Glomerular visceral epithelial cell (primary cell): ENCODE data around the gene NUAK2.

Source experiments
- DNase-seq: peaks from one replicate; pipeline ENCODE4 v3.0.0-alpha.2; 2016; ENCODE audit errors: extremely low spot score

Gene NUAK2

DNA sequence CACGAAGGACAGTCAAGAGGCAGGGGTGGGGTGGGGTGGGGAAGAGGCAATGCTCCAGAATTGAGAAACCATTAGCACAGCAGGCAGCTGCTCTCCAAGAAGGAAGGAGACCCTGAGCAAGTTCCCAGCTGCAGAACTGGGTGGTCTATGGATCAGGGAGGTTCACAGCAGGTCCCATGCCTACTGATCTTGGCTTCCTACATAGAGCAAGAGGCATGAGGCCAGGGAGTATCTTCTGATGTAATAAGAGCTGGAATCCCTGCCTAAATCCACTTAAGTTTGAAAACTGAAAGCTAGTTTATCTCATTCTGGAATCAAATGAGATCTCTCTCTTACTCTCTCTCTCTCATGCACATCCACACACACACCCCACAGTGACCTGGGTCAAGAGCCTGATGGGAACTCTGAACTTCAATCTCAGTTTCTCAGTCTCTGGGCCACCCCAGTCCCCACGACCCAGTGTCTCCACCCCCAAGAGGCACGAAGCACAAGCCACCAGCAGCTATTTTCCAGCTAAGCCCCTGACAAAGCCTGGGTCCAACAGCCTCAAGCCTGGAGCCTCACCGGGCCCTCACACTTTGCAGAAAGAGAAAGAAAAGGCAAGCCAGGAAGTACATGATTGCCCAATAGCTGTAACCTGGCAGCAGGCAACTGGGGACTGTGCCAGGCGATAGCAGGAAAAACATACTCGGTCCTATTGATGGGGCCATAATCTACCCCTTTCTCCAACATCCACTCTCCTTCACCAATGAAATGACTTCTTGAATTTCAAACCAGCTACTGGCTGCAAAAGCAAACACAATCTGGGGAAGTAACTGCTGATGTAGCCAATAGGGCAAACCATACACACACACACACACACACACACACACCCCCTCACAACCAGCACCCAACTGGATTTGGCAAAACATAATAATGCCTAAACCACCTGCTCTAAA, 2.2 kb downstream of the NUAK2 start:
- DNase-seq, result peak; percentile 78

DNA sequence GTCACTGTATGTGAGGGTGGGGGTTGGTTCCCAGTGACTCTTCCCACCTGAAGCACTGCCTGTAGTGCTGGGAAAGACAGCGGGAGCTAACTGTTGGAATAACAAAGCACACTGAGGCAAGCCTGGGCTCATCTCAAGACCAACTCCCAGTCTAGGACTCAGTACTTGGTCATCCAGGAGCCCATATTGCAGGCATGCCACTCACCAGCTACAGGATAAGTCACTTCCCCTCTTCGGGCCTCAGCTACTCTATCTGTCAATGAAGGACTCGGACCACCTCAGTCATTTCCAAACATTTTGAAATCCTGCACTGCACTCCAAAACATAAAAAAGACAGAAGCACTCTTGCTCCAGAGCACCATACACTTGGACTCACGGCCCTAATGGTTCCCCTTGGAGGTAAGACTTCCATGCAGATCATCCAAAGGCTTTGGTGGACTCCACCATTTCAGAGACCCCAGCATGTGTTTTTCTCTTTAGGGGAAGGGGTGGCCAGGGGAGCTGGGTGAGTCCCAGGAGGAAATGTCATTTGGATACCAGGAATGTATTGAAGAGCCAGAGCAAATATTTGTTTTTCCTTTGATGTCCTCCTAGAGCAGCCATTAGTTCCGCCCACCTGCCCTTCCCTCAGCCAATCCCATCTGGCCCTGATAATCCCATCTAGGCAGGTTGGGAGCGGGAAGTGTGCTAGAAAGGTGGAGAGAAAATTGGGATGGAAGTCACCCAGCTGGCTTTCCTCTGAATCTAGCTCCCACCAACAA, 3.1 kb downstream of the NUAK2 start:
- peak; percentile 18 for DNase-seq

DNA sequence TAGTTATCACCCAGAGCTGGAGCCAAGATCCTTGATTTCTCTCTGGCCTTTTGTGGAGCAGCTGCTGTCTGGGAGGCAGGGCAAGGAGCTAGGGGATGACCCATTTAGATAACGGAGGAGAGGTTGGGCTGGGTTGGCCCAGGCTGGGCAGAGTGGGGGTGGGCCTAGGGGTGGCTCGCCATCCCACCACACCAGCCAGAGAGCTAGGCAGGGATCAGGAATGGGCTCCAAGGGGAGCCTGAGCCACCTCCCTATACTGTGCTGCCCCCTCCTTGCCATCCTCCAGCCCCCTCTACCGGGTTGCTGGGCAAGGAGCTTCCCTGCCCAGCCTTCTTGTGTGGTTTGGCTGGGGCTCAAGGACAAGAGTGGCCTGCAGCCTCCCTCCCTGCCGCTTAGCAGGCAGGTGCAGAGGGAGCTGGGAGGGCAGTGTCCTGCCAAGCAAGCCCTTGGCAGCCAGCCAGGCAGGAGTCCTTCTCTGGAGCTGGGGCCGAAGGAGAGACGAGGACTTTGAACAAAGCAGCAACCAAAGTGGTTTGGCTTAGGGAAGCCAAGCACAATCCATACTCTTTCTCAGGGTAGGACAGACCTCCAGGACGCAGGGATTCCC, 4.1 kb downstream of the NUAK2 start:
- DNase-seq, result peak; percentile 96

DNA sequence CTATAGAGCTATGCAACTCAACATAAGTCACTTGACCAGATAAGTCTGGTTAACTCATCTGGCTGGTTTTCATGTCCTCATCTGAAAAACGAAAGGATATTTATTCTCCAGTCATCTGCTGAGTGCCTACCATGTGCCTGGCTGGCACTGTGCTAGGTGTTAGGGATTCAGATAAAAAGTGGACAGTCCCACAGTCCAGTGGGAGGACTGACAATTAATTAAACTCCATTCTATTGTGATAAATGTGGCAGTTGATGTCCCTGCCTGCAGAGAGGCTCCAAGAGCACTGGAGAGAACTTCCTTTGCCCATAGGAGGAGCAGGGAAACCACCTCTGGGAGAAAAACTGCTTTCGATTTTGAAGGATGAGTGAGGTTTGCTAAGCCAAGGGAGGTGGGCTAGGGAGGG, 5.4 kb downstream of the NUAK2 start:
- peak; percentile 52 for DNase-seq

DNA sequence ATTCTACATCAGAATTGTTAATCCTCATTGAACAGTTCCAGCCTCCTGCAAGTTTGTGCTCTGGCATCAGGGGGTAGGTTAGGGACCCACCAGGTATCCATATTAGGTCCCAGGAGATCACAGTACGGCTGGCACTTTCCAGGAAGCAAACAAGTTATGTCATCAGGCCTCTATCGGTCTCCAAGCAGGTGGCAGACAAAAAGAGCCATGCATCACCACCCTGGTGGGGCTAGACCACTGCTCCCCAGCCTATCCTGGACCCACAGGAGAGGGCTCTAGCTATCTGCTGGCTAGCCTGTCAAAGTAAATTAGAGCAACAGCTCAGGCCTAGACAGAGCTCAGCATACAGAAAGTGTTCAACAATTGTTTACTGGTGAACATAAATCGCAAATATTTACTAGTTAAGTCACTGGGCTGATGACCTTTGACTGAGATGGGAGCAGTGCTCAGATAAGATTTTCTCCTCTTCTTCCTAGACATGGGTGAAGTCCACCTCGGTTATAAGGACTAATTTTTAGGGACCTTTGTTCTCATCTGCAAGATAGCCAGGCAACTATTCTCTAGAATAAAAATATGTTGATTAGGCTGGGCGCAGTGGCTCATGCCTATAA, 6.4 kb downstream of the NUAK2 start:
- no peak for DNase-seq

DNA sequence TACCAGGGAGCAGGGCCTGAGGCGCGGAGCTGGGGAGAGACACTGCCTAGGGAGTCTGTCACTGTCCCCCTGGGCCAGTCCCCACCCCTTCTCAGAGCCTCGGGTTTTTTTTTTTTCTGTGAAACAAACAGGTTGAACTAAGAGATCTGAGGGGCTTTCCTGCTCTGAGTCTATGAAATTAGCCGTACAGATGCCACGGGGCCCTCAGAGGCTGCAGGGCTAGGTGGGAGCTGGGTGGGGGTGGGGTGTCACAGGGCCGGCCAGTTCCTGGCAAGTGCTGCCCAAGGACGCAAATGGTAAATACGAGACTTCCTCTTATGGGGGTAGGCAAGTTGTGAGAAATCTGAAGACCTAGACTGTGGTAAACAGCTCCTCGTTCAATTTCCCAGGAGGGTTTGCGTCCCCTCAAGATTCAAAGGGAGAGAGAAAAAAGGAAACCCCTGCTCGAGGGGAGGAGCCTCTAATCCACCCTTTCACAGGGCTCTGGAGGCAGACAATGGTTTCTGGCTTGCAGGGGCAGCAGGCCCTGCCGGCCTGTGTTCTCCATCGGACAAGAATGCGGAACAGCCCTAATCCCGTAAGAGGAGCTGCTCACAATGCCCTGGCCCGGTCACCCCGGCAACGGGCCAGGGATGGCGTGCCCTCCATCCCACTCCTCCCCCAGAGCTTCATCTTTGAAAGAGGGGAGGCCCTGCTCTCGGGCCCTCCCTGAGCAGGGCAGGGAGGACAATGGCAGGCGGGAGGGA, 7.8 kb downstream of the NUAK2 start:
- no peak for DNase-seq

DNA sequence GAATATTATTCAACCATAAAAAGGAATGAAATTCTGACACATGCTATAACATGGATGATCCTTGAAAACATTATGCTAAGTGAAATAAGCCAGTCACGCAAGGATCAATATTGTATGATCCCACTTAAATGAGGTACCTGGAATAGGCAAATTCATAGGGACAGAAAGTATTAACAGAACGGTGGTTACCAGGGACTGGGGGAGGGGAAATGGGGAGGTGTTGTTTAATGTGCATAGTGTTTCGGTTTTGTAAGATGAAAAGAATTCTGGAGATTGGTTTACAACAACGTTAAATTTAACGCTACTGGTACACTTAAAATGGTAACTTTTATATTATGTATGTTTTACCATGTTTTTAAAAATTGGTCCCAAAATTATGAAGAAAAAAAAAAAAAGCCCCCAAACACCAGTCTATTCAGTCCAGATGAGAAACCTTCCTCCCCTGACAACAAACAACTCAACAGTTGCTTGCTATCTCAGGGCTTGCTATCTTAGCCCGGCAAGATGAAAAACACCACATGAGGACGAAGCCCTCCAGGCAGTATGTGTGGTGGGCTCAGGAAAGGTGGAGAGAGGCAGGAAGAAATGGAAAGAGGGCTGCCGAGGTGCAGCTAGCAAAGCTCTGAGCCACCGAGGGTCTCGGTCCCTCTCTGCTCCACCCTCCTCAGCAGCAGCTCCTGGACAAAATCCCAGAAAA, 8.5 kb downstream of the NUAK2 start:
- no peak for DNase-seq

DNA sequence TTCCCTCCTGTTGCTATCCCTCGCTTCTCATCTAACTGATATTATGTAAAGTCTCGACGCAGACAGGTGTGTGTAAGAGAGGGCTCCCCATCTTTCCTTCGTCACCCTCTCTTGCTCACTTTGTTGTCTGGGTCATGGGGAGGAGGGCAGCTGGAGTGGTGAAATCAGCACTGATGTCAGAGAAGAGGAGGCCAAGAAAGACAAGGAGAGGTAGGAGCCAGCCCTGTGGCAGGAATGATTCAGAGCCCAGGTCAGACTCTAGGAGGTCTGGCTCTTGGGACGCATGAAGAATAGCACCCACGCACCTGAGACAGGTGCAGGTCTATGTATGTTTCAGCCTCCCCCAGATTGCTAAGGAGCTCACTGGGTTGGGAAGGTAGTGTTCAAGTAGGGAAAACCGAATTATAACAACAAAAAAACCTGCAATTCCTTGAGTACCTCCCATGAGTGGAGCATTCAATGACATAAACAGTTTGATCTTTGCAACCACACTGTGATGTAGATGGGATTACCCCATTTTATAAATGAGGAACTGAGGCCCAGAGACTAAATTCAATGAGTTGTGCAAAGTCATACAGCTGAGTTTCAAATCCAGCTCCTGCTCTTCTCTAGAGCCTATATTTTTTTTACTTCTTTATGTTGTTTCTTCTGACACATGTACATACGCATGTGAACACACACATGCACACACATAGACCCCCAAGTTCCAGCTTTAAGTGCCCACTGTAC, 10.4 kb downstream of the NUAK2 start:
- no peak for DNase-seq

DNA sequence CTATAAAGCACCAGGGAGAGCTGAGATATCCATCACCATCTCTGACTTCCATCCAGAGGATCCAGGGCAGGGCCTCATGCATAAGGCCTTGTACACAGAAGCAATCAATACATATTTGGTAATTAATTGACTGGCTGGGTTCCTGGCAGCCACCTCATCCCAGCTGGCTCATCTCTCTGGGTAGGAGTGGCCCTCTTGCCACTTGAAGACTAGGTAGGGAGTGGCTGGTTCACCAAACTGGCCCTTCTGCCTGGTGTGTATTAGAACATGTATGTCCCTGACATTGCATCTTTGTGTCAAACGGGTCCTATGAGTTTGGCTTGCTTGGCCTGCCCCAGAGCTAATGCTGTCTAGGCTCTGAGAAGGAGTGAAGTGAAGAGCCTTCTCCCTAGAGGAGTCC, 11.8 kb downstream of the NUAK2 start:
- no peak for DNase-seq

DNA sequence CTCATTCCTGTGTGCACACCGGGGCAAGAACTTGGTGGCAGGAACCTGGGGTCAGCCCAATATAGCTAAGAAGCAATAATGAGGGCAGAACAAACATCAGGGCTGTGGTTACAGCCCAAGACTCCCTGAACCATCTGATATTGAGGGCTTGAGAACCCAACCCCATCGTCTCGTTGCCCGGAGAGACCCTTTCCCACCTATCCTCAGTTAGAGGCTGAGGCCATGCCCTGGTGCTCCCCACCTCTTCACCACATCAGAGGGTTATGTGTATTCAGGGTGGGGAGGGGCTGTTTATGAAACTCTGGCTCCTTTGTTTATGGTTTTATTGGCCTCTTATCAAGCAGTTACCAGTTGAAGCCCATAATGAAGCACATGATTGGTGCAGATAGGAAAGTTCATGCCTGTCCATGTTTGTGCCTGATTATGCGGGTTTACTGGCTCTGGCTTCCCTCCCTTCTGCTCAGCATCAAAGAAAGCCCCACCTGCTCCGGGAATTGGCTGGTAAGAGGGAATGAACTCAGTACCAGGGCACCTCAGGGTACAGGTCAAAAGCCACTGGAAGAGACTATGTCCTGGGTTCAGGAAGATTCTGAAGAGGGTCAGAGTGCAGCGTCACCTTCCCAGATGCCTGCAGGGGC, 14.5 kb downstream of the NUAK2 start:
- no peak for DNase-seq

DNA sequence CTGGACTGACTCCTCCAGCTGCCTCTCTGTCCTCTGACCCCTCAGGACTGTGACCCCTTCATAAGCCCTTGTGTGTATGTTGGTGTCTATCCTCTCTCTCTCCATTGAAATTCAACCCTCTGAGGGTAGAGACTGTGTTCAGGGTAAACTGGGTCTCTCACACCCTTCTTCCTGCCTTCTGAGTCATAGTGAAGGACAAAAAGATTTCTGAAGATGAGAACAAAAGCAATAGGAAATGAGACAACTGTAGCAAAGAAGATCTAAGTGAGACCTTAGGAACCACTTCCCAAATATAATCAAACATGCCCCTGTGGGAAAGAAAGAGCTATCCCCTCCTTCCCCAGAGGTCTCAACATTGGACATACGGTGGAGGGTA, 16.9 kb downstream of the NUAK2 start:
- no peak for DNase-seq

DNA sequence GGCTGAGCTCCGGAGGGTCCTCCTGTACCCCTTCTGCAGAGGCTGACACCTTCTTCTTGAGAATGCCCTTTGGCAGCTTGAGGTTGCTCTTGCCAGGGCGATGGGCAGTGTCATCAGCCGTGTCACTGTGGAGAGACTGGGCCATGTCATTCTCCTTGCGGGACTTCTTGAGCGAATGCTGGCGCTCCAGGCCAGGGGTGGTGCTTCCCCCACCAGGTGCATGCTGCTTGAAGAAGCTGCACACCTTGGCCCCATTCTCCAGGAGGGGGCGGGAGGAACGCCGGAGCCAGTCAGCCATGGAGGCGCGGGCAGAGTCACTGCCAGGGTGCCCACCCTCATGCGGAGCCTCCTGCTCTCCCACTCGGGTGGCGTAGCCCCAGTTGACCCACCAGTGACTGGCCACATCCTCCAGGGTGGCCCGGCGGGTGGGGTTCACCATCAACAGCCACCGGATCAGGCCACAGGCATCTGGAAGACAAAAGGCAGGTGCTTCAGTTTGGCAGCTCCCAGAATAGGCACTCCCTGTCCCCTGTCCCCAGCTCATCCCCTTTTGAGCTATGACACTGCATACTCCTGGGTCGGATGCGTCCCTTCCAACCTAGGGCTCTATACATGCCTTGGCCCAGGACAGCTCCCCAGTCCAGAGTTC, 17.4 kb downstream of the NUAK2 start:
- DNase-seq, result no peak

DNA sequence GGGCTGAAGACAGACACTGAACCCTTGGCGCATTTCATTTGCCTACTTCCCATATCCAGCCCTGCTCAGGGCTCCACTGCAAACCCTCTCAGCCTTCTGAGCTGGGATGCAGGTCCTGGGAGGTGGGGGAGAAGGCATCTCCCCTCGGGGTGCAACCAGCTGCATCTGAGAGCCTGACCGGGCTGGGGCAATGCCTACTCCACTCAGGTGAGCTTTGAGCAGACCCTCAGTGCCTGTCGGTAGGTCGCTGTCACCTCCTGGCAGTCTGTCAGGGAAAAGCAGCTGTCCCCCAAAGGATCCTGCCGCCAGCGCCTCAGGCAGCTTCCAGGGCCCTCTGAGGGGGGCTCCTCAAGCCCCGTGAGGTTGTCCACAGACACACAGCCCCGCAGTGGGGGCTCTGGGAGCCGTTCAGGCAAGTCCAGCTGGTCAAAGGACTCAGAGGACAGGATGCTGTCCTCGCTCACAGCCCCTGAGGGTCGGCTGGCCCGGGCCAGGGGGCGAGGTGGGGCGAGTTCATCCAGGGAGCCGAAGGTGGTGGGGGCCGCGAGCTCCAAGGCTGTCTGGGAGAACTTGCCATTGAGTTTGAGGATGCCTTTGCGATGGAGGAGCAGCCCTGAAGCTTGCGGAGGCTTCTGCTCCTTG, 18.2 kb downstream of the NUAK2 start:
- DNase-seq, result no peak

DNA sequence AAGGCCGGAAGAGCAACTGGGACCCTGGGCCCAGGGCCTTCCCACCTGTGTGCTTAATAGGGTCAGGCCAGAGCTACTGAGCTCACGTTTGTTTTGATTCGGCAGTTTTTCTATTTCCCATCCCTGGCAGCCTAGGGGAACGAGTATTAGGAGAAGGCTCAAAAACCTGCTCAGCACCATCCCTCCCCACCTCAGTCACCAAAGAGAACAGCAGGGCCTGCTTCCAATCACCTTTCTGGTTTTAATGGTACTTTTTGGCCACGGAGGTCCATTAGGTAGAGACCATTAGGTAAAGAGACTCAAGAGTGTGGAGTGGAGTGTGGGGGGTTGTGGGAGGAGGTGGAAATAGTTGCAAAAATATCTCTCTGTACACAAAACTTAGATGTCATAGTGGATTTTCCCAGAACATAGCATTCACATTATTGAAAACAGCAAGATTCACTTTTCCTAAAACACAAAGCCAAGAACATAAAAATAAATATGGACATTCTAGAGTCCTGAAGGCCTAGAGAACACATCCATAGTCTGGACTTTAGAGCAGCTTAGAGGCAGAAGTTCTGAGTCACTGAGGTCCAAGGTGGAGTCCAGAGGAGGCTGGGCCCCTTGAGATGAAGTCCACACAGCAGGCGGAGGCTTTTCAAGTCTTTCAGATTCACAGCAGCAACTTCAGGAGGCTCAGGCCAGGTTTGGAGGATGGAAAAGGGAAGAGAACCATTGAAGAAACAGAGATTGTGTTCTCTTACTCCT, 19.5 kb downstream of the NUAK2 start:
- peak; percentile 48 for DNase-seq

DNA sequence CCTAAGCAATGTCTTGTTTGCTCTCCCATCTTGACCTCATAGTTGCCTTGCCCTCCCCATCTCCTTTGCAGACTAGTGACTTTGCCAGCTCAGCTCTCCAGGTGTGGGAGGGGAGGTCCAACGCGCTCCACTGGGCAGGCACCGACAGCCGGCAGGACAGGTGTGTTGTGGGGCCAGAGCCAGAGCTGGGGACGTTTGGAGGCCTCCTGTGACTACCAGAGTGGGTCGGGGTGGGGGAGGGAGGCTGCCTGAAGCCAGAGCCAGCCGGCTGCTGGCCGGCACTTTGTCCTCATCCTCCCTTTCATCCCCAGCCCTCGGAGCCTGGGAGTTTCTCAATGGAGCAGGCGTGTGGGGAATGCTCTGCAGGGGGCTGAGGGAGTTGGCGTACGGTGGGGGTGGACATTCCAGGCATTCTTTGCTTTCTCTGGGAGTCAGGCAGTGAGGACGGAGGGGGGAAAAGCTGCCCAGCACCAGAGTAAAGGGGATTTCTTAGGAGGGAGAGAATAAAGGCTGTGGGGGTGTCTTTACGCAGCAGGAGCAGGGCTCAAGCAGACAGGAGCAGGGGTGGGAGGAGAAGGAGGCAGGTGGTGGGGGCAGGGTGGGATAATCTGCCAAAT, 20.2 kb downstream of the NUAK2 start:
- DNase-seq, result peak; percentile 99

DNA sequence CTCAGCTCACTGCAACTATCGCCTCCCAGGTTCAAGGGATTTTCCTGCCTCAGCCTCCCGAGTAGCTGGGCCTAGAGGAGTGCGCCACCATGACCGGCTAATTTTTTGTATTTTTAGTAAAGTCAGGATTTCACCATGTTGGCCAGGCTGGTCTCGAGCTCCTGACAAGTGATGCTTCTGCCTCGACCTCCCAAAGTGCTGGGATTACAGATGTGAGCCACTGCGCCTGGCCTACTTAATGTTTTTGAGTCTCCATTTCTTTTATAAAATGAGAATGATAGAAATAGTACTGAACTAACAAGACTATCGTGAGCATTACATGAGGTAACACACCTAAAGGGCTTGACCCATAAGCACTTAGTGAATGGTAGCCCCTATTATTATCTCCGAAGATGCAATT, 21.4 kb downstream of the NUAK2 start:
- DNase-seq, result no peak

DNA sequence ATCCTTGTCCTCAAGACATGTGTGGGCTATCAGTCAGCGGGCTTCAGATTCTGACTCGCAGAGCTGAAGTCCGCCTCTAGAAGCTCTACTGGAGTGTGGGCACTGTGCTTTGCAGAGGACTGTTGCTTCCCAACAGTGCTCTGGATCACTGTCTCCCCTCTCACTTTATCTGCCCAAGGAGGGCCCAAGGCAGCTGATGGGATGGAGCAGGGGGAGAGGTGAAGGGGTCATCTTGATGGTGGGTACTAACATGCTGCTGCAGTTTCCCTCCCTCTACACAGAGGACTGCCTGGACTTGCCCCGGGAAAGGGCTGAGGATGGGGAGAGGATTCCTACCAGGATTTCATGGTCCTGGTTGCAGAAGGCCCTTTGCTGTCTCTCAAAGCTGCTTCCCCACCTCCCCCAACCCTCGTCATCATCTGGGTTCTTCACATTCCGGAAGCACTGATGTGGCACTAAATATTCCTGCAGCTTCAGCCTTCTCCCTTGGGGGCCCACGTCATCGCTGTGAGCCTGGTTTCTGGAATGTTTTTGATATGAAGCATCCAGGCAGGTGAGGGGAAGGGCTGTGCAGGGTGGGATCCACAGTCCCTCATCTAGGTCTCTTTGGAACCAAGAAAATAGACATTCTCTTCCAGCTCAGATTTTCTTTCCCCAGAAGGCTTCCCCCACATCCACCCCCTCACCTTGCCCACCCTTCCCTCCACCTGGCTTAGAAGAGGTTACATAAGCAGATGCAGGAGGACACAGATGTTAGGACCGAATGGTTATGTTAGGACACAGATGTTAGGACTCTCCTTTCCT, 23.2 kb downstream of the NUAK2 start:
- peak; percentile 98 for DNase-seq
